NCI-H526 (cell line): ENCODE results near the gene ITPR1.
"Not testable (repeated sequence)": the region's sequence is repeated elsewhere in the genome, so short reads cannot be mapped to it uniquely, and the experiment has no call there.

Source experiments
- DNase-seq, 2 experiments: peaks; one replicate each; lab custom pipeline; 2025; lab: John Stamatoyannopoulos, UW

ITPR1 gene

GRCh38 chr3:4596612-4597011 is 103.5 kb downstream of the ITPR1 start:
- no peak for DNase-seq

- no peak for DNase-seq
Observed at GRCh38 chr3:4597208-4597985, 104.2 kb downstream of the ITPR1 start.

- not testable (repeated sequence) for DNase-seq
Observed at GRCh38 chr3:4598232-4598631, 105.1 kb downstream of the ITPR1 start.

GRCh38 chr3:4599612-4600011 is 106.5 kb downstream of the ITPR1 start:
- DNase-seq, result no peak

GRCh38 chr3:4600493-4600892 is 107.3 kb downstream of the ITPR1 start:
- DNase-seq, result no peak

GRCh38 chr3:4601892-4602291 is 108.7 kb downstream of the ITPR1 start:
- DNase-seq, result no peak

GRCh38 chr3:4604693-4605092 is 111.5 kb downstream of the ITPR1 start:
- no peak for DNase-seq

GRCh38 chr3:4606911-4607310 is 113.8 kb downstream of the ITPR1 start:
- no peak for DNase-seq

- no peak for DNase-seq
Observed at GRCh38 chr3:4613366-4613765, 120.2 kb downstream of the ITPR1 start.

- DNase-seq, result no peak
Observed at GRCh38 chr3:4614070-4614469, 120.9 kb downstream of the ITPR1 start.

- no peak for DNase-seq
Observed at GRCh38 chr3:4614927-4615326, 121.8 kb downstream of the ITPR1 start.

GRCh38 chr3:4615750-4616149 is 122.6 kb downstream of the ITPR1 start:
- DNase-seq, result no peak

- peak in 1 of 2 experiments; percentile 7 for DNase-seq
Observed at GRCh38 chr3:4623421-4623999, 130.4 kb downstream of the ITPR1 start.

GRCh38 chr3:4627651-4628375 is 134.7 kb downstream of the ITPR1 start:
- no peak for DNase-seq

- DNase-seq, result no peak
Observed at GRCh38 chr3:4629095-4630007, 136.2 kb downstream of the ITPR1 start.

GRCh38 chr3:4633078-4634004 is 140.2 kb downstream of the ITPR1 start:
- DNase-seq, result peak; percentile 29 to 58

GRCh38 chr3:4634894-4635293 is 141.7 kb downstream of the ITPR1 start:
- no peak for DNase-seq

GRCh38 chr3:4637265-4637664 is 144.1 kb downstream of the ITPR1 start:
- DNase-seq, result no peak

GRCh38 chr3:4641863-4642563 is 148.9 kb downstream of the ITPR1 start:
- DNase-seq, result no peak

- DNase-seq, result no peak
Observed at GRCh38 chr3:4642611-4643010, 149.5 kb downstream of the ITPR1 start.
